Panc1 (cell line): ENCODE data around the gene INPP4B.

Experiments
- POLR2AphosphoS5 ChIP-seq: IDR thresholded peaks from 2 replicates; pipeline ENCODE4 v1.6.1; 2012; ENCODE audit warnings: mild to moderate bottlenecking, low read depth, low read length, moderate library complexity
- SIN3A ChIP-seq: IDR thresholded peaks from 2 replicates; pipeline ENCODE4 v1.6.1; 2012; ENCODE audit warnings: low read depth, mild to moderate bottlenecking, low read length, moderate library complexity, borderline replicate concordance; ENCODE audit not compliant: insufficient read depth
- TF ChIP-seq, protein P1 (sequence below): fragments of 450-650 bp; IDR thresholded peaks from 2 replicates; pipeline ENCODE4 v1.5.1; 2017; ENCODE audit warnings: mild to moderate bottlenecking
- TF ChIP-seq, protein P2 (sequence below), 2 experiments: IDR thresholded peaks; 2 replicates each; pipeline ENCODE4 v1.6.1; 2011 to 2012; ENCODE audit warnings: low read depth in 2 of 2, control low read depth in 1 of 2, low read length in 1 of 2, mild to moderate bottlenecking in 1 of 2, moderate library complexity in 1 of 2; ENCODE audit not compliant: insufficient read depth in 1 of 2

DNA sequence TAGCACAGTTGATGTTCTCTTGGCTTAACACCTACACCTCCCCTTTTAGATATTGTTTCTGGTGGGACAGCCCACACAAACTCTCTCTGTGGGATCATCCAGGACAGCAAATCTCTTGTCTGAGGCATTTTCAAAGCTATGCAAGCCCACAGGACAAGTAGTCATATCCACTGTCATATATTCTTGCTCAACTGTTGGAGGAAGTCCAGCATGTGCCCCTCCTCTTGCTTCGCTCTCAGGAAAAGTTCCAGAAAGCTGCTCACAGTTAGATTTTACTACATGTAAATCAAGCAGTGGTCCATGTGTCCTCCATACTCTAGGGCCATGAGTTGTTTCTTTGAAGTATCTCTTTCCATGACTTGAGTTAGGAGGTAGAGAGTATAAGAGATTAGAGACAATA is 260.7 kb downstream of the INPP4B start:
- TF ChIP-seq, protein P1, sequence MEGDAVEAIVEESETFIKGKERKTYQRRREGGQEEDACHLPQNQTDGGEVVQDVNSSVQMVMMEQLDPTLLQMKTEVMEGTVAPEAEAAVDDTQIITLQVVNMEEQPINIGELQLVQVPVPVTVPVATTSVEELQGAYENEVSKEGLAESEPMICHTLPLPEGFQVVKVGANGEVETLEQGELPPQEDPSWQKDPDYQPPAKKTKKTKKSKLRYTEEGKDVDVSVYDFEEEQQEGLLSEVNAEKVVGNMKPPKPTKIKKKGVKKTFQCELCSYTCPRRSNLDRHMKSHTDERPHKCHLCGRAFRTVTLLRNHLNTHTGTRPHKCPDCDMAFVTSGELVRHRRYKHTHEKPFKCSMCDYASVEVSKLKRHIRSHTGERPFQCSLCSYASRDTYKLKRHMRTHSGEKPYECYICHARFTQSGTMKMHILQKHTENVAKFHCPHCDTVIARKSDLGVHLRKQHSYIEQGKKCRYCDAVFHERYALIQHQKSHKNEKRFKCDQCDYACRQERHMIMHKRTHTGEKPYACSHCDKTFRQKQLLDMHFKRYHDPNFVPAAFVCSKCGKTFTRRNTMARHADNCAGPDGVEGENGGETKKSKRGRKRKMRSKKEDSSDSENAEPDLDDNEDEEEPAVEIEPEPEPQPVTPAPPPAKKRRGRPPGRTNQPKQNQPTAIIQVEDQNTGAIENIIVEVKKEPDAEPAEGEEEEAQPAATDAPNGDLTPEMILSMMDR = no peak
- TF ChIP-seq POLR2AphosphoS5 = no peak
- TF ChIP-seq, protein P2, sequence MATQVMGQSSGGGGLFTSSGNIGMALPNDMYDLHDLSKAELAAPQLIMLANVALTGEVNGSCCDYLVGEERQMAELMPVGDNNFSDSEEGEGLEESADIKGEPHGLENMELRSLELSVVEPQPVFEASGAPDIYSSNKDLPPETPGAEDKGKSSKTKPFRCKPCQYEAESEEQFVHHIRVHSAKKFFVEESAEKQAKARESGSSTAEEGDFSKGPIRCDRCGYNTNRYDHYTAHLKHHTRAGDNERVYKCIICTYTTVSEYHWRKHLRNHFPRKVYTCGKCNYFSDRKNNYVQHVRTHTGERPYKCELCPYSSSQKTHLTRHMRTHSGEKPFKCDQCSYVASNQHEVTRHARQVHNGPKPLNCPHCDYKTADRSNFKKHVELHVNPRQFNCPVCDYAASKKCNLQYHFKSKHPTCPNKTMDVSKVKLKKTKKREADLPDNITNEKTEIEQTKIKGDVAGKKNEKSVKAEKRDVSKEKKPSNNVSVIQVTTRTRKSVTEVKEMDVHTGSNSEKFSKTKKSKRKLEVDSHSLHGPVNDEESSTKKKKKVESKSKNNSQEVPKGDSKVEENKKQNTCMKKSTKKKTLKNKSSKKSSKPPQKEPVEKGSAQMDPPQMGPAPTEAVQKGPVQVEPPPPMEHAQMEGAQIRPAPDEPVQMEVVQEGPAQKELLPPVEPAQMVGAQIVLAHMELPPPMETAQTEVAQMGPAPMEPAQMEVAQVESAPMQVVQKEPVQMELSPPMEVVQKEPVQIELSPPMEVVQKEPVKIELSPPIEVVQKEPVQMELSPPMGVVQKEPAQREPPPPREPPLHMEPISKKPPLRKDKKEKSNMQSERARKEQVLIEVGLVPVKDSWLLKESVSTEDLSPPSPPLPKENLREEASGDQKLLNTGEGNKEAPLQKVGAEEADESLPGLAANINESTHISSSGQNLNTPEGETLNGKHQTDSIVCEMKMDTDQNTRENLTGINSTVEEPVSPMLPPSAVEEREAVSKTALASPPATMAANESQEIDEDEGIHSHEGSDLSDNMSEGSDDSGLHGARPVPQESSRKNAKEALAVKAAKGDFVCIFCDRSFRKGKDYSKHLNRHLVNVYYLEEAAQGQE (IDR thresholded peaks at IDR 0.05; ENCODE audit: insufficient read depth in 1 of 2, low read depth in 2 of 2, low read length in 1 of 2) = no peak
- no peak for TF ChIP-seq SIN3A
